Fibroblast of lung (primary cell): ENCODE data around the gene ALDH8A1.

Source experiments
- EZH2 ChIP-seq: IDR thresholded peaks from 2 replicates; pipeline ENCODE4 v1.5.1; 2012; ENCODE audit warnings: low read length, control low read depth, mild to moderate bottlenecking; ENCODE audit errors: missing control alignments
- TF ChIP-seq, protein P1 (sequence below), 2 donors: IDR thresholded peaks in 1 of 2; conservative IDR thresholded peaks in 1 of 2; 1 replicate in 1 of 2; 2 replicates in 1 of 2; pipeline ENCODE4 v1.5.1; 2011 to 2012; ENCODE audit warnings: low read length in 2 of 2, control low read depth in 1 of 2, inconsistent platforms in 1 of 2, low read depth in 1 of 2, mild to moderate bottlenecking in 1 of 2

- TF ChIP-seq, protein P1, sequence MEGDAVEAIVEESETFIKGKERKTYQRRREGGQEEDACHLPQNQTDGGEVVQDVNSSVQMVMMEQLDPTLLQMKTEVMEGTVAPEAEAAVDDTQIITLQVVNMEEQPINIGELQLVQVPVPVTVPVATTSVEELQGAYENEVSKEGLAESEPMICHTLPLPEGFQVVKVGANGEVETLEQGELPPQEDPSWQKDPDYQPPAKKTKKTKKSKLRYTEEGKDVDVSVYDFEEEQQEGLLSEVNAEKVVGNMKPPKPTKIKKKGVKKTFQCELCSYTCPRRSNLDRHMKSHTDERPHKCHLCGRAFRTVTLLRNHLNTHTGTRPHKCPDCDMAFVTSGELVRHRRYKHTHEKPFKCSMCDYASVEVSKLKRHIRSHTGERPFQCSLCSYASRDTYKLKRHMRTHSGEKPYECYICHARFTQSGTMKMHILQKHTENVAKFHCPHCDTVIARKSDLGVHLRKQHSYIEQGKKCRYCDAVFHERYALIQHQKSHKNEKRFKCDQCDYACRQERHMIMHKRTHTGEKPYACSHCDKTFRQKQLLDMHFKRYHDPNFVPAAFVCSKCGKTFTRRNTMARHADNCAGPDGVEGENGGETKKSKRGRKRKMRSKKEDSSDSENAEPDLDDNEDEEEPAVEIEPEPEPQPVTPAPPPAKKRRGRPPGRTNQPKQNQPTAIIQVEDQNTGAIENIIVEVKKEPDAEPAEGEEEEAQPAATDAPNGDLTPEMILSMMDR (conservative IDR thresholded peaks at IDR 0.05 in 1 of 2, IDR thresholded peaks at IDR 0.05 in 1 of 2; ENCODE audit: low read depth in 1 of 2, low read length in 2 of 2): no peak
- TF ChIP-seq EZH2: no peak
Observed at GRCh38 chr6:134932098-134932497, 17.8 kb downstream of the ALDH8A1 start.
